T-cell (primary cell): ENCODE measurements around the gene IHH. TPM values are rescaled to one million over a fixed set of nuclear protein-coding genes. Genes with fewer than 3 reads are reported as not detected.

Experiments
- ATAC-seq, 4 experiments: fragments of 200-7000 bp in 3 of 4; fragments of 150-1000 bp in 1 of 4; cut with Tn5 transposase; replicated peaks in 1 of 4; 1 replicate in 3 of 4; 2 replicates in 1 of 4; pipeline ENCODE4 v1.10.0; 2021; ENCODE audit warnings: moderate library complexity in 3 of 4, mild to moderate bottlenecking in 2 of 4, moderate number of reproducible peaks in 1 of 4
- CTCF ChIA-PET, 2 donors: fragments of 300-600 bp; sonication (Branson Sonifier 250); formaldehyde crosslinking; loops; one replicate each; lab custom pipeline; 2022; ENCODE audit warnings: antibody characterized with exemption in 2 of 2; lab: Charles Lee
- POLR2A ChIA-PET, 2 donors: fragments of 300-600 bp; sonication (Branson Sonifier 250); formaldehyde crosslinking; loops; one replicate each; lab custom pipeline; 2022; ENCODE audit warnings: antibody characterized with exemption in 2 of 2; lab: Charles Lee
- DNase-seq, 35 experiments: peaks; one replicate each; pipeline versions ENCODE4 v3.0.0 to v3.0.0-alpha.2; 2013 to 2023
- H3K27ac ChIP-seq: one replicate; pipeline ENCODE4 v1.5.1; 2013; ENCODE audit warnings: low read length
- H3K27me3 ChIP-seq, 2 experiments: replicated peaks in 1 of 2; 1 replicate in 1 of 2; 2 replicates in 1 of 2; pipeline versions ENCODE4 v1.6.1 to v1.7.0; 2013; ENCODE audit warnings: low read length in 1 of 2, mixed read lengths in 1 of 2; ENCODE audit not compliant: control insufficient read depth in 2 of 2, insufficient read depth in 2 of 2; ENCODE audit errors: extremely low read depth in 1 of 2
- H3K36me3 ChIP-seq, 2 donors: 1 replicate in 1 of 2; 2 replicates in 1 of 2; pipeline versions ENCODE4 v1.6.1 to v1.7.0; 2013; ENCODE audit warnings: low read length in 1 of 2; ENCODE audit not compliant: control insufficient read depth in 2 of 2, insufficient read depth in 1 of 2; ENCODE audit errors: extremely low read depth in 1 of 2
- H3K4me1 ChIP-seq, 2 experiments: 1 replicate in 1 of 2; 2 replicates in 1 of 2; pipeline versions ENCODE4 v1.6.1 to v1.7.0; 2013; ENCODE audit warnings: low read length in 2 of 2, mixed read lengths in 1 of 2; ENCODE audit not compliant: insufficient read depth in 2 of 2, control insufficient read depth in 1 of 2; ENCODE audit errors: extremely low read depth in 1 of 2
- H3K4me3 ChIP-seq, 2 donors: 1 replicate in 1 of 2; 2 replicates in 1 of 2; pipeline versions ENCODE4 v1.5.1 to v1.7.0; 2013; ENCODE audit warnings: mild to moderate bottlenecking in 2 of 2, low read length in 1 of 2, moderate library complexity in 1 of 2; ENCODE audit not compliant: control insufficient read depth in 1 of 2; ENCODE audit errors: extremely low read depth in 1 of 2
- H3K9me3 ChIP-seq: 2 replicates; pipeline ENCODE4 v1.7.0; 2013
- H3K27ac Mint-ChIP-seq, 2 donors: one replicate each; pipeline ENCODE4 v1.8.0; 2020 to 2021; ENCODE audit warnings: mild to moderate bottlenecking in 2 of 2, mixed read lengths in 2 of 2
- H3K27me3 Mint-ChIP-seq, 2 donors: one replicate each; pipeline ENCODE4 v1.8.0; 2021 to 2022; ENCODE audit warnings: mixed read lengths in 2 of 2
- H3K36me3 Mint-ChIP-seq: one replicate; pipeline ENCODE4 v1.8.0; 2021; ENCODE audit warnings: mixed read lengths
- H3K4me1 Mint-ChIP-seq, 3 donors: one replicate each; pipeline ENCODE4 v1.8.0; 2020 to 2022; ENCODE audit warnings: mixed read lengths in 3 of 3, mild to moderate bottlenecking in 1 of 3
- H3K4me3 Mint-ChIP-seq, 3 donors: one replicate each; pipeline ENCODE4 v1.8.0; 2020 to 2022; ENCODE audit warnings: mild to moderate bottlenecking in 3 of 3, mixed read lengths in 3 of 3, moderate library complexity in 3 of 3
- H3K9me3 Mint-ChIP-seq, 3 donors: one replicate each; pipeline ENCODE4 v1.8.0; 2020 to 2022; ENCODE audit warnings: mixed read lengths in 3 of 3
- WGBS: methylation state at CpG from one replicate; pipeline ENCODE4 v1.1.5; 2013; ENCODE audit warnings: missing lambda C conversion rate; ENCODE audit not compliant: insufficient coverage; 5-methylcytosine and 5-hydroxymethylcytosine counted together
- total RNA-seq, 35 experiments: library from RNA in 6 of 35; stranded (reverse) in 6 of 35; fragments of 120-200 nt in 1 of 35; gene quantifications; one replicate each; pipeline versions ENCODE4 v1.2.1 to v1.2.4 and lab custom pipeline; 2013 to 2026

Gene IHH
- total RNA-seq, 5 donors from 2014 or later (not counting 1 experiment from before 2014, with no cell fraction given): 0.12 to 0.28 TPM; not detected in 3

- CTCF ChIA-PET: interaction anchor here in 1 of 2 donors (0.7 to 1.0 kb wide), 3 partner anchors 9 to 571 kb away, joined by 3 to 4 read pairs (median 3); no protein-coding TSS in a partner anchor
- H3K4me3 ChIP-seq: no peak overlapping the region
- Mint-ChIP-seq H3K27me3 (no peaks in the 10 kb centered on the region), H3K9me3 (no peaks in the 10 kb centered on the region), H3K36me3 (peaks cover 38% of the 10 kb centered on the region), H3K4me1 (no peaks in the 10 kb centered on the region), H3K4me3 (no peak overlapping the region), H3K27ac (no peak overlapping the region)
- POLR2A ChIA-PET: no interaction called here
- H3K4me1 ChIP-seq: no peaks in the 10 kb centered on the region
- ATAC-seq: no peak
- DNase-seq: no peak
- no peaks in the 10 kb centered on the region for H3K27me3 ChIP-seq
- no peak overlapping the region for H3K27ac ChIP-seq
- peaks cover 3 to 19% of the 10 kb centered on the region in 2 donors for H3K36me3 ChIP-seq
- WGBS: no CpG with 5 or more reads among the region's 6 CpGs
- no peaks in the 10 kb centered on the region for H3K9me3 ChIP-seq
Observed at GRCh38 chr2:219071131-219071816, 10.6 kb upstream of the IHH start.

DNA sequence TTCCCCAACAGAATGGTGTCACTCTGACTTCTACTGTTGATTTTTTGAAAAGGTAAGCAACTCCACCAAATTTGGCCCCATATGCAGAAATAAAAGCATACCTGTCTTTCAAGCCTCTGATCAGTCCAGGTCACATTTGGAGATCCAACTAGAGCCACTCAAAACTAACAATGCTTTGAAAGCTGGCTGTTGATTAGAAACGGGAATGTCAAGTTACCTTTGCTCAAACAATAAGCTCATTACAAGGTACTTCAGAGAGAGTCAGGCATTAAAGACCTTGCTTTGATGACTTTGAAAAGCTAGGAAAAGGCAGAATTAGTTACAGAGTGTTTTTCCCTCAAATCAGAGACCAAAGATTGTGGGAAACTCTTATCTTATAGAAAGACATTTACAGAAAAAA lies 4.8 kb upstream of the IHH start:
- Histone ChIP-seq H3K4me3 (no peak overlapping the region), H3K9me3 (no peaks in the 10 kb centered on the region), H3K4me1 (peaks cover 0 to 7% of the 10 kb centered on the region in 2 experiments), H3K27me3 (peaks cover 14 to 19% of the 10 kb centered on the region in 2 experiments), H3K36me3 (no peaks in the 10 kb centered on the region), H3K27ac (no peak overlapping the region)
- H3K4me1 Mint-ChIP-seq: peaks cover 0 to 5% (median 4%) of the 10 kb centered on the region in 3 donors
- no peak overlapping the region for H3K27ac Mint-ChIP-seq
- ATAC-seq (no peak), DNase-seq (no peak)
- H3K27me3 Mint-ChIP-seq: peaks cover 21 to 31% of the 10 kb centered on the region in 2 donors
- H3K36me3 Mint-ChIP-seq: peaks cover 4% of the 10 kb centered on the region
- CTCF ChIA-PET: interaction anchor here in 1 of 2 donors (0.6 to 0.9 kb wide), 2 partner anchors 39 to 87 kb away, joined by 3 to 4 read pairs; no protein-coding TSS in a partner anchor
- POLR2A ChIA-PET: no interaction called here
- H3K9me3 Mint-ChIP-seq: no peaks in the 10 kb centered on the region
- no peak overlapping the region for H3K4me3 Mint-ChIP-seq
- WGBS: no CpG with 5 or more reads among the region's 1 CpG

DNA sequence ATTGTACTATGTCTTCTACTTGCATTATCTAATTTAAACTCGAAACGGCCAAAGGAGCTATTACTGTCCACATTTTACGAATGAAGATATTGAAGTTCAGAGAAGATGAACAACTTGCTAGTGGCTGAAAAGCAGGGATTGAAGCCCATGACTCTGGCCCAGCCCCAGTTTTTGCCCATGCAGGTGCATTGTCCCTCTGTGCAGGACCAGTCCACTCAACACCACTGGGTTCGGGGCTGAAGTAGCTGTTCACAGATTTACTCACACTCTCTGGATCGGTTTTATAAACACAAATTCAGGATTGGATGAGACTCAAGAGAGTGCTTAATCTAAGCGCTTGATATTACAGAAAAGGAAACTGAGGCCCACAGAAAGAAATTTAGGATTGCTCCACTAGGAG lies 1.4 kb upstream of the IHH start:
- Mint-ChIP-seq H3K4me1 (peaks cover 16 to 29% (median 26%) of the 10 kb centered on the region in 3 donors), H3K27me3 (peaks cover 44 to 49% of the 10 kb centered on the region in 2 donors), H3K27ac (no peak overlapping the region), H3K36me3 (no peaks in the 10 kb centered on the region), H3K9me3 (no peaks in the 10 kb centered on the region), H3K4me3 (no peak overlapping the region)
- H3K9me3 ChIP-seq: no peaks in the 10 kb centered on the region
- POLR2A ChIA-PET: interaction anchor here in 1 of 2 donors (0.7 kb wide), 1 partner anchor 685 kb away, joined by 3 read pairs; no protein-coding TSS in a partner anchor
- H3K36me3 ChIP-seq: no peaks in the 10 kb centered on the region
- H3K27me3 ChIP-seq: peaks cover 25 to 45% of the 10 kb centered on the region in 2 experiments
- ATAC-seq: no peak
- H3K27ac ChIP-seq: no peak overlapping the region
- 83% methylated on average over 2 of the region's 6 CpGs for WGBS
- no peak overlapping the region for H3K4me3 ChIP-seq
- CTCF ChIA-PET: interaction anchor here in 1 of 2 donors (0.5 kb wide), 1 partner anchor 187 kb away, joined by 3 read pairs; no protein-coding TSS in a partner anchor
- DNase-seq: no peak
- H3K4me1 ChIP-seq: peaks cover 0 to 38% of the 10 kb centered on the region in 2 experiments

GRCh38 chr2:219059725-219060682 lies 717 bp downstream of the IHH start:
- H3K9me3 Mint-ChIP-seq: no peaks in the 10 kb centered on the region
- DNase-seq (peak in 3 of 35 experiments; percentile 3 to 14 (median 14)), ATAC-seq (no peak)
- ChIA-PET CTCF (interaction anchor here (1.7 to 3.0 kb wide), 3 partner anchors 58 to 94 kb away, joined by 3 to 12 read pairs (median 11); no protein-coding TSS in a partner anchor), POLR2A (no interaction called here)
- no peak overlapping the region for H3K27ac ChIP-seq
- H3K4me3 Mint-ChIP-seq: peak overlapping the region; percentile 17 to 70 (median 47)
- peaks cover 16 to 32% (median 26%) of the 10 kb centered on the region in 3 donors for H3K4me1 Mint-ChIP-seq
- no peaks in the 10 kb centered on the region for H3K36me3 ChIP-seq
- no peak overlapping the region for H3K27ac Mint-ChIP-seq
- peaks cover 0 to 38% of the 10 kb centered on the region in 2 experiments for H3K4me1 ChIP-seq
- no peaks in the 10 kb centered on the region for H3K9me3 ChIP-seq
- WGBS: 7% methylated on average over 67 of the region's 81 CpGs
- H3K4me3 ChIP-seq: no peak overlapping the region
- H3K36me3 Mint-ChIP-seq: no peaks in the 10 kb centered on the region
- H3K27me3 ChIP-seq: peaks cover 29 to 66% of the 10 kb centered on the region in 2 experiments
- H3K27me3 Mint-ChIP-seq: peaks cover 56 to 64% of the 10 kb centered on the region in 2 donors

DNA sequence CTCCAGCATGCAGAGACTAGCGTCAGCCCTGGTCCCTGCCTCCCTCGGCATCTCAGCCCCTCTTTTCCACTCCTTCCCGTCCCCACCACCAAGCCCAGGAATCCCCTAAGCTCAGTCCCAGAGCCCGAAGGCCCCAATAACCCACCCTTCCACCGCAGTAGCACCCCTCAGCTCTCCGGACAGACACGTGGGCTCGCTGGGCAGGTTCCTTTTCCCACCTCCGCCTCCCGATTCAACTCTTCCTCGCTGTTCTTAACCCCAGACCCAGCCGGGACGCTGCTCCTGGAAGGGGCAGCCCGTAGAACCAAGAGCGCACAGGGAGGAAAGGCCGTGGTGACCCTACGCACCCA lies 1.4 kb downstream of the IHH start:
- Histone ChIP-seq H3K4me3 (no peak overlapping the region), H3K27me3 (peaks cover 27 to 72% of the 10 kb centered on the region in 2 experiments), H3K4me1 (peaks cover 0 to 38% of the 10 kb centered on the region in 2 experiments), H3K27ac (no peak overlapping the region), H3K36me3 (no peaks in the 10 kb centered on the region), H3K9me3 (no peaks in the 10 kb centered on the region)
- no peak for DNase-seq
- H3K27me3 Mint-ChIP-seq: peaks cover 52 to 70% of the 10 kb centered on the region in 2 donors
- ChIA-PET POLR2A (no interaction called here), CTCF (interaction anchor here (1.7 to 3.0 kb wide), 3 partner anchors 59 to 95 kb away, joined by 3 to 12 read pairs (median 11); no protein-coding TSS in a partner anchor)
- no peaks in the 10 kb centered on the region for H3K9me3 Mint-ChIP-seq
- WGBS: 6% methylated on average over 17 of the region's 17 CpGs
- H3K27ac Mint-ChIP-seq: no peak overlapping the region
- peak overlapping the region in 2 of 3 donors; percentile 47 to 70 for H3K4me3 Mint-ChIP-seq
- peaks cover 16 to 32% (median 26%) of the 10 kb centered on the region in 3 donors for H3K4me1 Mint-ChIP-seq
- ATAC-seq: no peak
- H3K36me3 Mint-ChIP-seq: no peaks in the 10 kb centered on the region
